SK-N-SH treated with all-trans-retinoic acid at 6 μM for 48 hours (cell line): ENCODE measurements around the gene ACADVL.
A peak's percentile ranks its signal among the peaks of the same experiment; 100 is the strongest.

Experiments used
- ATAC-seq: fragments of 200-7000 bp; cut with Tn5 transposase; 3 replicates; pipeline ENCODE4 v1.9.1; 2020; ENCODE audit warnings: mild to moderate bottlenecking, moderate library complexity
- ARNTL ChIP-seq: fragments of 450-650 bp; formaldehyde crosslinking; IDR thresholded peaks from 2 replicates; pipeline ENCODE4 v1.5.0; 2020; ENCODE audit warnings: low read depth, mild to moderate bottlenecking, moderate library complexity, borderline replicate concordance
- BACH2 ChIP-seq: fragments of 250-450 bp; sonication (Bioruptor Pico); IDR thresholded peaks from 2 replicates; pipeline ENCODE4 v1.9.0; 2021; ENCODE audit warnings: mild to moderate bottlenecking, borderline replicate concordance
- CREB5 ChIP-seq: fragments of 250-450 bp; sonication (Bioruptor Pico); IDR thresholded peaks from 2 replicates; pipeline ENCODE4 v1.5.1; 2020; ENCODE audit warnings: low read depth, mild to moderate bottlenecking, moderate library complexity
- CSDC2 ChIP-seq: fragments of 250-450 bp; sonication (Bioruptor Pico); IDR thresholded peaks from 2 replicates; pipeline ENCODE4 v1.5.0; 2020; ENCODE audit warnings: mild to moderate bottlenecking, moderate library complexity
- ESRRG ChIP-seq: fragments of 250-450 bp; sonication (Bioruptor Pico); IDR thresholded peaks from 2 replicates; pipeline ENCODE4 v1.6.1; 2021; ENCODE audit warnings: mild to moderate bottlenecking
- GLIS3 ChIP-seq: fragments of 250-450 bp; sonication (Bioruptor Pico); IDR thresholded peaks from 2 replicates; pipeline ENCODE4 v1.5.0; 2020; ENCODE audit warnings: mild to moderate bottlenecking, moderate library complexity
- ISL1 ChIP-seq: fragments of 250-450 bp; sonication (Bioruptor Pico); IDR thresholded peaks from 2 replicates; pipeline ENCODE4 v2.1.2; 2022; ENCODE audit warnings: mild to moderate bottlenecking, moderate library complexity
- OSR1 ChIP-seq: fragments of 250-450 bp; sonication (Bioruptor Pico); IDR thresholded peaks from 2 replicates; pipeline ENCODE4 v1.8.0; 2022; ENCODE audit warnings: moderate library complexity, mild to moderate bottlenecking, inconsistent platforms
- PPARA ChIP-seq: fragments of 250-450 bp; sonication (Bioruptor Pico); IDR thresholded peaks from 2 replicates; pipeline ENCODE4 v1.5.0; 2020; ENCODE audit warnings: mild to moderate bottlenecking, borderline replicate concordance
- RARB ChIP-seq: fragments of 250-450 bp; sonication (Bioruptor Pico); IDR thresholded peaks from 2 replicates; pipeline ENCODE4 v1.8.0; 2021; ENCODE audit warnings: mild to moderate bottlenecking, moderate library complexity
- SNAI2 ChIP-seq: fragments of 250-450 bp; sonication (Bioruptor Pico); IDR thresholded peaks from 2 replicates; pipeline ENCODE4 v1.5.0; 2020; ENCODE audit warnings: mild to moderate bottlenecking, moderate library complexity
- TCF4 ChIP-seq: fragments of 250-450 bp; sonication (Bioruptor Pico); IDR thresholded peaks from 2 replicates; pipeline ENCODE4 v1.8.0; 2021; ENCODE audit warnings: mild to moderate bottlenecking, moderate library complexity, borderline replicate concordance
- TOX ChIP-seq: fragments of 250-450 bp; sonication (Bioruptor Pico); IDR thresholded peaks from 2 replicates; pipeline ENCODE4 v1.8.0; 2021; ENCODE audit warnings: mild to moderate bottlenecking, moderate library complexity, borderline replicate concordance
- TSHZ2 ChIP-seq: fragments of 250-450 bp; sonication (Bioruptor Pico); IDR thresholded peaks from 2 replicates; pipeline ENCODE4 v1.5.0; 2020; ENCODE audit warnings: mild to moderate bottlenecking, moderate library complexity
- ZNF70 ChIP-seq: fragments of 450-650 bp; formaldehyde crosslinking; IDR thresholded peaks from 2 replicates; pipeline ENCODE4 v1.5.0; 2020; ENCODE audit warnings: mild to moderate bottlenecking, moderate library complexity
- ZNF8 ChIP-seq: fragments of 450-650 bp; formaldehyde crosslinking; IDR thresholded peaks from 2 replicates; pipeline ENCODE4 v1.5.0; 2020; ENCODE audit warnings: mild to moderate bottlenecking, moderate library complexity
- TF ChIP-seq, protein P1 (sequence below): fragments of 250-450 bp; sonication (Bioruptor Pico); IDR thresholded peaks from 2 replicates; pipeline ENCODE4 v1.8.0; 2021; ENCODE audit warnings: low read depth, mild to moderate bottlenecking, moderate library complexity, borderline replicate concordance
- TF ChIP-seq, protein P2 (sequence below): fragments of 250-450 bp; sonication (Bioruptor Pico); IDR thresholded peaks from 2 replicates; pipeline ENCODE4 v1.8.0; 2020; ENCODE audit warnings: mild to moderate bottlenecking, moderate library complexity, borderline replicate concordance

ACADVL gene

GRCh38 chr17:7215136-7215638 lies 4.6 kb upstream of the ACADVL start:
- TF ChIP-seq TOX (CRISPR knock-in tag) (no peak), GLIS3 (no peak), TCF4 (CRISPR knock-in tag) (no peak), ARNTL (CRISPR knock-in tag) (no peak), PPARA (CRISPR knock-in tag) (no peak), BACH2 (CRISPR knock-in tag) (no peak), ISL1 (no peak), RARB (no peak), ESRRG (CRISPR knock-in tag) (no peak), CREB5 (CRISPR knock-in tag) (no peak), ZNF70 (CRISPR knock-in tag) (no peak), OSR1 (no peak)
- TF ChIP-seq, protein P1, sequence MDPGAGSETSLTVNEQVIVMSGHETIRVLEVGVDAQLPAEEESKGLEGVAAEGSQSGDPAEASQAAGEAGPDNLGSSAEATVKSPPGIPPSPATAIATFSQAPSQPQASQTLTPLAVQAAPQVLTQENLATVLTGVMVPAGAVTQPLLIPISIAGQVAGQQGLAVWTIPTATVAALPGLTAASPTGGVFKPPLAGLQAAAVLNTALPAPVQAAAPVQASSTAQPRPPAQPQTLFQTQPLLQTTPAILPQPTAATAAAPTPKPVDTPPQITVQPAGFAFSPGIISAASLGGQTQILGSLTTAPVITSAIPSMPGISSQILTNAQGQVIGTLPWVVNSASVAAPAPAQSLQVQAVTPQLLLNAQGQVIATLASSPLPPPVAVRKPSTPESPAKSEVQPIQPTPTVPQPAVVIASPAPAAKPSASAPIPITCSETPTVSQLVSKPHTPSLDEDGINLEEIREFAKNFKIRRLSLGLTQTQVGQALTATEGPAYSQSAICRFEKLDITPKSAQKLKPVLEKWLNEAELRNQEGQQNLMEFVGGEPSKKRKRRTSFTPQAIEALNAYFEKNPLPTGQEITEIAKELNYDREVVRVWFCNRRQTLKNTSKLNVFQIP (CRISPR knock-in tag), result no peak
- TF ChIP-seq, protein P2, sequence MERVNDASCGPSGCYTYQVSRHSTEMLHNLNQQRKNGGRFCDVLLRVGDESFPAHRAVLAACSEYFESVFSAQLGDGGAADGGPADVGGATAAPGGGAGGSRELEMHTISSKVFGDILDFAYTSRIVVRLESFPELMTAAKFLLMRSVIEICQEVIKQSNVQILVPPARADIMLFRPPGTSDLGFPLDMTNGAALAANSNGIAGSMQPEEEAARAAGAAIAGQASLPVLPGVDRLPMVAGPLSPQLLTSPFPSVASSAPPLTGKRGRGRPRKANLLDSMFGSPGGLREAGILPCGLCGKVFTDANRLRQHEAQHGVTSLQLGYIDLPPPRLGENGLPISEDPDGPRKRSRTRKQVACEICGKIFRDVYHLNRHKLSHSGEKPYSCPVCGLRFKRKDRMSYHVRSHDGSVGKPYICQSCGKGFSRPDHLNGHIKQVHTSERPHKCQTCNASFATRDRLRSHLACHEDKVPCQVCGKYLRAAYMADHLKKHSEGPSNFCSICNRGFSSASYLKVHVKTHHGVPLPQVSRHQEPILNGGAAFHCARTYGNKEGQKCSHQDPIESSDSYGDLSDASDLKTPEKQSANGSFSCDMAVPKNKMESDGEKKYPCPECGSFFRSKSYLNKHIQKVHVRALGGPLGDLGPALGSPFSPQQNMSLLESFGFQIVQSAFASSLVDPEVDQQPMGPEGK, result no peak
- TF ChIP-seq, all 23 proteins: peak for 0

GRCh38 chr17:7215652-7216180 lies 4.0 kb upstream of the ACADVL start:
- TF ChIP-seq ISL1 (no peak), BACH2 (CRISPR knock-in tag) (no peak), TOX (CRISPR knock-in tag) (no peak), ARNTL (CRISPR knock-in tag) (no peak)
- TF ChIP-seq, protein P1 (CRISPR knock-in tag), result no peak
- ATAC-seq, result 0 out of 3 replicates have a peak, but pooled peaks have one; percentile 4

More at GRCh38 chr17:7215136-7215638, 4.6 kb upstream of the ACADVL start:
- no peak for ATAC-seq

- TF ChIP-seq SNAI2 (CRISPR knock-in tag) (no peak), TSHZ2 (CRISPR knock-in tag) (no peak), PPARA (CRISPR knock-in tag) (no peak), TOX (CRISPR knock-in tag) (no peak), ARNTL (CRISPR knock-in tag) (no peak), ESRRG (CRISPR knock-in tag) (no peak), BACH2 (CRISPR knock-in tag) (no peak), GLIS3 (no peak), RARB (no peak), CSDC2 (CRISPR knock-in tag) (no peak), ZNF8 (CRISPR knock-in tag) (no peak), ISL1 (no peak)
- ATAC-seq, result no peak
Observed at GRCh38 chr17:7216242-7217112, 3.3 kb upstream of the ACADVL start.
